HG03064 (cell line): ENCODE results near the gene PLLP.
A peak's percentile ranks its signal among the peaks of the same experiment; 100 is the strongest.

Experiments
- ATAC-seq: cut with Tn5 transposase; IDR thresholded peaks from one replicate; pipeline ENCODE4 v1.9.1; 2021; ENCODE audit warnings: low read depth; ENCODE audit not compliant: unreplicated experiment

The PLLP gene

DNA sequence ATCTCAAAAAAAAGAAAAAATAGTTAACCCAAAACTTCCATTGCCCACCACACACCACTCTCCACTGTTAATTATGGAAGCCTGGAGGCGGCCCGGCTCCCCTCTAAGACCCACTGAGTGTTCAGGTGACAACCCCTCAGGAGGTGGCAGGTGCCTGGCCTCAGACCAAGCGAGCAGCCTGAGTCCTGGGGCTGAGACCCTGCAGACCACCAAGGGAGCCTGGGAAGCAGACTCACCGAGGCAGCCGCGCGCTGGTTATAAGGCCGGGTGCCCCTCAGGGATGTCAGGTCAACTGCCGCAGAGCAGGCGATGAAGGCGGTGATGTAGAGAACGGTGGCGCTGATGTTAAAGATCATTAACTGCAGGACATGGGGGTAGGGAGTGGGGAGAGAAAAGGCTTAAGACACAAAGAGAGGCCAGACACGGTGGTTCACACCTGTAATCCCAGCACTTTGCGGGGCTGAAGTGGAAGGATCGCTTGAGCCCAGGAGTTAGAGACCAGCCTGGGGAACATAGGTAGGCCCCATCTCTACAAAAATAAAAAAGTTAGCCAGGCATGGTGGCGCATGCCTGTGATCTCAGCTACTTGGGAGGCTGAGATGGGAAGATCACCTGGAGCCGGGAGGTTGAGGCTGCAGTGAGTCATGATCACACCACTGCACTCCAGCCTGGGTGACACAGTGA is 26.1 kb downstream of the PLLP start:
- ATAC-seq: no peak

- ATAC-seq: no peak
Measured at GRCh38 chr16:57257455-57258070, 26.9 kb downstream of the PLLP start.

GRCh38 chr16:57256601-57257395 is 27.7 kb downstream of the PLLP start:
- no peak for ATAC-seq

DNA sequence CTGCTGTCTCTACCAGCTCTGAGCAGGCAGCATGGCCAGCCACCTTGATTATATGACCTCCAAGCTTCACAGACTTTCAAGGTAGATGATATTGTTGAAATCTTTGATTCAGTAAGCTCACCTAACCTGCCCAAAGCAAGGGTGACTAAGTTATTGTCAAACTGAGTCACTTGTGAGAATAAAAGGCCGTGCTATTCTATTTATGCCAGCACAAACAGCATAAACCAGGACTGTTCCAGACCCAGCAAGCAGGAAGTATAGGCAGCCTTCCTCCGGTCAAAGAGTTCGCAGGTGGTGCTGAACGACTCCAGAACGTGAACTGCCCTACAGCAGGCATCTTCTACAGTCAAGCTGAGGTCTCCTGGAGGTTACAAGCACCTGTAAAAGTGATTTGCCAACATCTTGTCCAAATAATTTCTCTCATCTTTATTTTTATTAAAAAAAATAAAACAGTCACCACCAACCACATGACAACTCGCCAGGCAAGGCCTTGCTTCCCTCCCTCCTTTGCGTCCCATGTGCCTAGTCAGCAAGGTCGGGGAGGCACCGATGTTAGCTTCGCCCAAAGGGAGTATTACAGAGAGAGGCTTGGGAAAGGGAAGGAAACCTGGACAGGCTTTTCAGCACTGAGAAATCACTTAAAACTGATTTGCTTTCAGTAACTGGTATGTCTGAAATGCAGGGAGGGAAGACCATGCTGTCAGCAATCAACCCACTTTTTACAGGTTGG is 28.6 kb downstream of the PLLP start:
- no peak for ATAC-seq

GRCh38 chr16:57253466-57253865 is 31.0 kb downstream of the PLLP start:
- ATAC-seq: no peak

DNA sequence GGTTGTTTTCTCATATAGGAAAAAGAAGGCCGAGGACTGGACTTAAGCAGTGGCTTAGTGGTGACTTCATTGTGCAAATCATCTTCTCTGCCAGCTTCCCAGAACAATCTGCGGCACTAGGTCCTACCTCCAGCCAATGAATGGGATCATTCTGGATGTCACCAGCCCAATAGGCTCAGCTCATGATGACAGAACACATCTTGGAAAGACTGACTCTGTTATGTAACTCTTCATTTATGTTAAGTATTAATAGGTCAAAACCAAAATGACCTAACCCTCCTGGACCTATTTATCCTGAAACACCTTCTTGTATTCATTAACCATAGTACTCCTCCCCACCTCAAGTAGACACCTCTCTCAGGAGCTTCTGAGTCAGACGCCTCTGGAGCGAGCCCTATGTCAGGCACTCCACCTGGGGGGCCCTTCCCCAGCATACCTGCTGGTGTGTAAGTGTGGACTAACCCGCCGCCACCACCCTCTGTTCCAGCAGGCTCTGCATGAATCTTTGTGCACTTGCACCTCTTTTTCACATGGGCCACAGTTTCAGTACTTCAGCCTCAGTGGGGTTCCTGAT is 32.2 kb downstream of the PLLP start:
- no peak for ATAC-seq

DNA sequence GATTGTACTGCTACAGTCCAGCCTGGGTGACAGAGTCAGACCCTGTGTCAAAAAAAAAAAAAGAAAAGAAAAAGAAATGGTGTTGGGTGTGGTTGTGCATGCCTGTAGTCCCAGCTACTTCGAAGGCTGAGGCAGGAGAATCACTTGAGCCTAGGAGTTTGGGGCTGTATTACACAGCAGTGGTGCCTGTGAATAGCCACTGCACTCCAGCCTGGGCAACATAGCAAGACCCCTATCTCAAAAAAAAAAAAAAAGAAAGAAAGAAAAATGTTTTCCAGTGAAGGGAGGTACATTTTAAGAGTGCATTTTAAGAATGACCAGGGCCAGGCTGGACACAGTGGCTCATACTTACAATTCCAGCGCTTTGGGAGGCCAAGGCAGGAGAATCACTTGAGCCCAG is 33.1 kb downstream of the PLLP start:
- ATAC-seq: no peak

- peak; percentile 30 for ATAC-seq
Measured at GRCh38 chr16:57245472-57246113, 38.9 kb downstream of the PLLP start.

DNA sequence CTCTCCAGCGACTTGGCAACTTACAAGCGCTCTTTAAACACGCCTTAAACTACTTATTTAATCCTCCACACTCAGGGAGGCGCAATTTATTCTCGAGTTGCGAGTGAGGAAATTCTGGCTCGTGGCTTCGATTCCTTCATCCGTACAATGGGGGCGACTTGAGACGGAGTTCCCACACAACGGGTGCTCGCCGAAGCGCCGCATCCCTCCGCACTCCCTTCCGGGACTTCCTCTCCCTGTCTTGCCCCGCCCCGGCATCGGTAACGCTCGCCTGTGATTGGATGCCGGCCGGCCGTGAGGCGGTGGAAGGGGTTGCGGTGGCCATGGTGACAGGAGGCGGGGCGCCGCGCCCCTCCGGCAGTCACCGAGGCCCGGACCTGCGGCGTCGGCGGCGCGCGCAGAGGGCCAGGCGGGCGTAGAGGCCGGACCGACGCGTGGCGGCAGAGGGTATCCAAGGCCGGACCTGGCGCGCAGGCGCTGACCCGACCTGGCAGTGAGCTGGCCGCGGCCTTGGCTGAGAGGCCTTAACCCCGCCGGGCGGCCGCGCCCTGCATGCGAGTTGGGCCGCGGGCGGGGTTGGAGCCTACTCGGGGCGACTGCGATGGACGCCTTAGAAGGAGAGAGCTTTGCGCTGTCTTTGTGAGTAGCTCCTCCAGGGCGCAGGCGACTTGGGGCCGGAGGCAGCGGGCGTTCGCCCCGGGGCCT is 39.6 kb downstream of the PLLP start, which contains the start of gene ARL2BP:
ARL2BP (plus strand) TSS at position 493 of the 705 bp plus-strand sequence; CDS start at position 602, 109 bp downstream.
- peak; percentile 89 for ATAC-seq

- ATAC-seq: no peak
Measured at GRCh38 chr16:57244463-57244766, 40.1 kb downstream of the PLLP start.

- ATAC-seq: no peak
Measured at GRCh38 chr16:57242650-57243049, 41.8 kb downstream of the PLLP start.

GRCh38 chr16:57240851-57241250 is 43.6 kb downstream of the PLLP start:
- ATAC-seq: no peak

GRCh38 chr16:57239107-57239506 is 45.4 kb downstream of the PLLP start:
- ATAC-seq: no peak

- ATAC-seq: no peak
Measured at GRCh38 chr16:57238682-57239081, 45.8 kb downstream of the PLLP start.

GRCh38 chr16:57236022-57236350 is 48.5 kb downstream of the PLLP start:
- ATAC-seq: no peak

DNA sequence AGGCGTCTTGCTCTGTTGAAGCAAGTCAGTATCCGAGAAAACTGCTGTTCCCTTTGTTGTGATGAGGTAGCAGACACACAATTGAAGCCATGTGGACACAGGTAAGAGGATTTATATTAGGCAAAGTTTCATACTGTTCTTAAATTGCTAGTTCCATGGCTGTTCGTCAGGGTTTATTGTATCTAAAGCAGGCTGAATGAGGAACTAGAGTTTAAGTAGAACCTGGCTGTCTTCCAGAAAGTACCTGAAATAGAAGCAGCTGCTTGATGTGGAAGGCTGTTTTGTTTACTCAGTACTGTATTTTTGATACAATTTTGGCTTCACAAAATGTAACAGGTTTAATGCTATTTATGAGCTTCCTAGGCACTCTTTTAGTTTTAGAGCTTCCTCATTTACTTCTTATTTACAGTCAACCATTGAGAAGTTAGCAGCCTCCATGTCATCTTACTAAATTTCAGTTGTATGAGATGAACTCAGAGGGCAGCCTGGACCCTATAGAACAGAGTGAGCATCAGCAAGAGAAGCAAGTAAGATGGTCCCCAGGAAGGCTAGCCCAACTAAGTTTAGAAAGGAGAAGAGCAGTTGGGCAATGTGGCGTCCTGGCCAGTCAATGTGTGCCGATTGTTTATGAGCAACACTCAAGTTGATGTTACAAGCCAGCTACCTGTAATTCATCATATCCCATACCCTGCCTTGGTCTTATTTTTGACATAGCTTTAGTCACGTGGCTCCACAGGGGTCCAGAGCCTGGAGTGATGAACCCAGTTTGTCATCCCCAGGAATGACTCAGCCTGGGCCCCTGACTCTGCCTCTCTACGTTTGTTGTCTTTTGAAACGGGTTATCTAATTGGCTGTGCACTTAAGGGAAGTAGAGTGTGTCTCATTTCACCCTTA is 49.1 kb downstream of the PLLP start:
- ATAC-seq: no peak

GRCh38 chr16:57234707-57235092 is 49.8 kb downstream of the PLLP start:
- ATAC-seq: no peak

- no peak for ATAC-seq
Measured at GRCh38 chr16:57233944-57234706, 50.3 kb downstream of the PLLP start.
